AG09309 (cell line): Measurements from ENCODE around the gene PDIA3.

ENCODE experiments used
- DNase-seq: peaks from one replicate; pipeline ENCODE4 v3.0.0-alpha.2; 2010; ENCODE audit warnings: low read depth
- H3K4me3 ChIP-seq: 2 replicates; pipeline ENCODE4 v1.5.1; 2011; ENCODE audit warnings: mild to moderate bottlenecking, low read depth, low read length, moderate library complexity; ENCODE audit not compliant: control insufficient read depth
- TF ChIP-seq, protein P1 (sequence below): IDR thresholded peaks from 2 replicates; pipeline ENCODE4 v1.5.1; 2011; ENCODE audit warnings: mild to moderate bottlenecking, low read depth, low read length, inconsistent platforms; ENCODE audit not compliant: insufficient read depth, control insufficient read depth; ENCODE audit errors: missing control alignments

The PDIA3 gene

GRCh38 chr15:43777267-43777914, 31.2 kb downstream of the PDIA3 start:
- no peak for DNase-seq
- H3K4me3 ChIP-seq, result peak overlapping the region; percentile 70
- TF ChIP-seq, protein P1, sequence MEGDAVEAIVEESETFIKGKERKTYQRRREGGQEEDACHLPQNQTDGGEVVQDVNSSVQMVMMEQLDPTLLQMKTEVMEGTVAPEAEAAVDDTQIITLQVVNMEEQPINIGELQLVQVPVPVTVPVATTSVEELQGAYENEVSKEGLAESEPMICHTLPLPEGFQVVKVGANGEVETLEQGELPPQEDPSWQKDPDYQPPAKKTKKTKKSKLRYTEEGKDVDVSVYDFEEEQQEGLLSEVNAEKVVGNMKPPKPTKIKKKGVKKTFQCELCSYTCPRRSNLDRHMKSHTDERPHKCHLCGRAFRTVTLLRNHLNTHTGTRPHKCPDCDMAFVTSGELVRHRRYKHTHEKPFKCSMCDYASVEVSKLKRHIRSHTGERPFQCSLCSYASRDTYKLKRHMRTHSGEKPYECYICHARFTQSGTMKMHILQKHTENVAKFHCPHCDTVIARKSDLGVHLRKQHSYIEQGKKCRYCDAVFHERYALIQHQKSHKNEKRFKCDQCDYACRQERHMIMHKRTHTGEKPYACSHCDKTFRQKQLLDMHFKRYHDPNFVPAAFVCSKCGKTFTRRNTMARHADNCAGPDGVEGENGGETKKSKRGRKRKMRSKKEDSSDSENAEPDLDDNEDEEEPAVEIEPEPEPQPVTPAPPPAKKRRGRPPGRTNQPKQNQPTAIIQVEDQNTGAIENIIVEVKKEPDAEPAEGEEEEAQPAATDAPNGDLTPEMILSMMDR, result peak; percentile 92

DNA sequence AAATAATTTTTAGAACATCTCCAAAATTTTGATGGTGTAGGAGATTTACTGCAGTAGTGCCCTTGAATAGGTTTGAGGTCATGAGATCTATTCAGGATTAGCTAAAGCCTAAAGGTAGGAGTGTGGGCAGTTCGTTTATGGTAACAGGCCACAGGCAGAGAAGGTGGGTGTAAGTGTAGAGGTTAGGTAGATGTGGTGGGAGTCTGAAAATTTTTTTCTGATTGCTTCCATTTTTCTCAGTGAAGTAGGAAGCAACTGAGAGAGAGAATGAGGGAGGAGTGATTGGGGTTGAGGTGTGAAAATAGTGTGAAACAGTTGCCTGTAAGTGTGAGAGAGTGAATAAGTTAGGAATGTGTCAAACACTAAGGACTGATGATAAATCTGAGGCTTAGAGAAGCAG, 32.8 kb downstream of the PDIA3 start:
- H3K4me3 ChIP-seq, result no peak overlapping the region
- DNase-seq, result no peak
- TF ChIP-seq, protein P1, result no peak

DNA sequence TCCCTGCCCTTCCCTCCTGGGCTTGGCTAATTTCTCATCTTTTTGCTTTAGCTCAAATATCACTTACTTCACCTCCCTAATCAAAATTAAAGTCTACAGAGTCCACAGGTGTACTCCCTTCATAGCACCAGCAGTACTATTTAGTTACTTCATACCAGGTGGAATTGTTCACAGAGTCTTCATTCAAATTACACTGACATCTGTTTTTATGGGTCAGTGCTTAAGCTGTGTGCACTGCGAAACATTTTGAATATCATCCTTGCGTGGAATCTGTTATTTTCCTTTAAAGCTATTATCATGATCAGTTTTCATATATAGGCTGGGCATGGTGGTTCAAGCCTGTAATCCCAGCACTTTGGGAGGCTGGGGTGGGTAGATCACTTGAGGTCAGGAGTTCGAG, 43.2 kb downstream of the PDIA3 start:
- no peak overlapping the region for H3K4me3 ChIP-seq
- TF ChIP-seq, protein P1, result no peak
- no peak for DNase-seq

DNA sequence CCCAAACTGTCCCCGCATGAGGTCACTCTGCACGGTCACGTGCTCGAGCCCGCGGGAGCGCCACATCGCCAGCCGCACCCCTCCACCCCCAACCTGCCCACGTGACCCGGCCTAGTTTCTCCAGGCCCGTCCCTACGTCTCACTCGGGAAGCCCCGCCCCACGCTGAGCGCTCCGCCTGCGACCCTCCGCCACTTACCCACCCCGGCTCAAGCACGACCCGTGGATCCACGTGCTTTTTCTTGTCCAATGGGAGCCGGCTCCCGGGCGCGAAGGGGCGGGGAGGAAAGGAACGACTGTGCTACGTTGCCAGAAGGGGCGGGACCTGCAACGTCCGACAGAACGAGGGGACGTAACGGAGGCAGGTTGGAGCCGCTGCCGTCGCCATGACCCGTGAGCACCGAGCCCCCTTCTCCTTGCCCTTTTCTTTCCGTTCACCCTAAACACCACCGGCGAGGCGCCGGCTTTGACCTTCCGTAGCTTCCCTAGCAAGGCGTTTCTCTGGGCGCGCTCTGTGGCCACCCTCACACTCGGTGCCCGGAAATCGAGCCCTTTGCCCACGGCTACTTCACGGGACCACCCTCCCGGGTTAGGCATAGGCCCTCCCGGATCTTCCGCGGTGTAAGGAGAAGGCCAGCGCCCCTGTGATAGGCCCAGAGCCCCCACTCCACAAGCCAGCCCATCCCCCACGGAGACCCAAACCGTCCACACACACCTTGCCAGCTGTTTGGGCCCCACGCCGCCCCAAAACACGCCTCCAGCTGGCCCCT, 45.9 kb downstream of the PDIA3 start, which contains the start of gene SERF2:
TSS of gene SERF2 (plus strand) at position 328 of the 768 bp plus-strand sequence. CDS start at position 385, 57 bp downstream.
- DNase-seq, result peak; percentile 97
- TF ChIP-seq, protein P1, result no peak
- peak within 1 kb of the TSS; percentile 74 for H3K4me3 ChIP-seq

DNA sequence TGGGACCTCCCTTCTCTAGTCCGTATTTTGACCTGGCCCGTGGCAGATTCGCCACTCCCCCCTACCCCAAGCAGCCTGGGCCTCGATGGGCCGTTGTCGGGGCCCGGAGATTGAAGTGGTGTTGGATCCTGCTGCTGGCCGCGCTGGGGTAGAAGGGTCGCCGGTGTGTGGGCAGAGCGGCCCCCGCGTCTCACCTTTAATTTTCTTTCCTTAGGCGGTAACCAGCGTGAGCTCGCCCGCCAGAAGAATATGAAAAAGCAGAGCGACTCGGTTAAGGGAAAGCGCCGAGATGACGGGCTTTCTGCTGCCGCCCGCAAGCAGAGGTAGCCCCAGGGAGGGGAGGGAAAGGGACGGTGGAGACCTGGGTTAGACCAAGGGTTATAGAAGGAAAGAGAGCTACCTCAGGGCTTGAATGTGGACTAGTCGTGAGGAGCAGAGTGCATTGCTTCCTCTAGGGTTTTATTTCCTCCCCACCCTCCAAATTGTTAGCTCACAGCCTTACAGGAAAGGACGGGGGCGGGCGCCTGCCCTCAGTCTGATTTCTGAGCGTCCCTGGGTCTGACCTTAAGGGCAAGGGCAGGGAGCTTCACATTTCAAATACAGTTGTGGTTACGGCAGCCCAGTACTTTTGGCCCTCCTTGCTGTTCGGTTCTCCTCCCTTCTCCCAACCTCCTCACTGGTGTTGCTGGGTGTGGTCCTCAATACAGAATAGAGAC, 46.7 kb downstream of the PDIA3 start:
- peak overlapping the region; percentile 74 for H3K4me3 ChIP-seq
- no peak for DNase-seq
- TF ChIP-seq, protein P1, result peak; percentile 25

DNA sequence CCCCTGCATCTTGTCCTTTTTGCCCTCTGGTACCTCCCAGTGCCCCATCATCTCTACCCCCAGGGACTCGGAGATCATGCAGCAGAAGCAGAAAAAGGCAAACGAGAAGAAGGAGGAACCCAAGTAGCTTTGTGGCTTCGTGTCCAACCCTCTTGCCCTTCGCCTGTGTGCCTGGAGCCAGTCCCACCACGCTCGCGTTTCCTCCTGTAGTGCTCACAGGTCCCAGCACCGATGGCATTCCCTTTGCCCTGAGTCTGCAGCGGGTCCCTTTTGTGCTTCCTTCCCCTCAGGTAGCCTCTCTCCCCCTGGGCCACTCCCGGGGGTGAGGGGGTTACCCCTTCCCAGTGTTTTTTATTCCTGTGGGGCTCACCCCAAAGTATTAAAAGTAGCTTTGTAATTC, 47.4 kb downstream of the PDIA3 start:
- DNase-seq, result no peak
- TF ChIP-seq, protein P1, result no peak
- H3K4me3 ChIP-seq, result peak overlapping the region; percentile 74
